Measurements from ENCODE around the gene IGLL5. TPM values are rescaled to one million over a fixed set of nuclear protein-coding genes. Genes with fewer than 3 reads are reported as not detected.

Gene IGLL5
- total and polyA plus RNA-seq, 9 of the 15 experiments (the other 6 are each of a cell fraction or from before 2014, with no cell fraction given): not detected

DNA sequence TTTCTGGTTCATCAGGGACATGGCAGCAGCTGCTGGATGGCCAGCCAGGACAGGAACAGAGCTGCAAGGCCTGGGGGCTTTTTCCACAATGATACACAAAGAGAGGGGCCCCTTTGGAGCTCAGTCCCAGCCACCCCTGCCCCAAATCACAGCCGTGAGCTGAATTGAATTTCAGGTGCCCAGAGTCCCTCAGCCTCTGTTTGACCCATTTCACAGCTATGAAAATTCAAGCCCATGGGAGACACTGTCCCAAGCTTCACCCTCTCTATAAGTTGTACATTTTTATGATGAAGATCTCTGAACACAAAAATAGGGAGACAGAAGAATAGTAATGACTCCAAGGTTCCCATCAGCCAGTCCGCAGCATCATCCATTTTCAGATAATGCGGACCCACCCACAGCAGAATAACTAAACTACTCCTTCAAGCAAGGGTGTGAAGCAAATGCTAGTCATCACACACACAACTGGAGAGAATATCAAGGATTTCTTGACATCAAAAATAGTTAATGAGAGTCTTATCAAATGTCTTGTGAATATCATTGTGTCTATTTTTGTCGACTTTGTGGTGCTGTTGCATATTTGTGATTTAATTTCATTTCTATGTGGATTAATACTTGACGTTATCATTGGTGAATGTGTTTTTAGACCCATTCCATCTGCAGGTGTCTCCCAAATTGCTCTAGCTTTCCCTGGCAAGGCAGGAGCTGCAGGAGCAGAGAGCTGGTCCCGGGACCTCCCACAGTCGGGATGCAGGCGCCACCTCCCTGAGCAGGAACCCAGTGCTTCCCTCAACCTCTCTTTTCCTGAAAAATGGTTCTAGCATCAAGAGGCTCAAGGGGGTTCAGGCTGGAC lies 24.7 kb downstream of the IGLL5 start (continued):
- TF ChIP-seq ZNF668 (CRISPR knock-in tag; IDR thresholded peaks at IDR 0.05) (0 out of 2 replicates have a peak, but pooled peaks have one; percentile 26), ZNF79 (CRISPR knock-in tag; IDR thresholded peaks at IDR 0.05; ENCODE audit: low read depth) (no peak), KDM2B (CRISPR knock-in tag; IDR thresholded peaks at IDR 0.05) (0 out of 2 replicates have a peak, but pooled peaks have one; percentile 54)

DNA sequence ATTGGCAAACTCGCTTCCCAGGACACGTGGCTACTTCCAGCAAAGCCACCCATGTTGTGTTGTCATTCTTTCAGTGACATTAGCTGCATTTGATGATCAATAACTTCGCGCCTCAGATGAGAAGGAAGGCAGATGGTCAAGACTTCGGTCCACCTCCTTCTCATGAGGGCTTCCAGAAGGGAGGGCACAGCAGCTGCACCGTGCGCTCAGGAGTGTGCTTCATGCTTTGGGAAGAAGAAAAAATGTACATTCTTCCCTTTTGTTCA lies 25.3 kb downstream of the IGLL5 start:
- Histone ChIP-seq H3K4me2 (ENCODE audit: insufficient read depth, low read length) (no peak overlapping the region), H3K27ac (ENCODE audit: extremely low read depth, low read depth, low read length) (no peak overlapping the region), H3K79me2 (ENCODE audit: control insufficient read depth, insufficient read depth, low read length) (no peaks in the 10 kb centered on the region), H3K4me3 (no peak overlapping the region), H3K9ac (ENCODE audit: insufficient read depth in 1 of 2, low read depth in 2 of 2, low read length in 2 of 2) (no peak overlapping the region), H3K27me3 (ENCODE audit: control insufficient read depth in 2 of 2, insufficient read depth in 2 of 2, low read length in 2 of 2) (peaks cover 35 to 94% of the 10 kb centered on the region in 2 experiments), H2AFZ (ENCODE audit: low read depth, low read length) (no peak overlapping the region), H3K36me3 (ENCODE audit: control insufficient read depth, insufficient read depth, low read length) (no peaks in the 10 kb centered on the region), H3K9me3 (replicated peaks; ENCODE audit: control insufficient read depth, insufficient read depth, low read depth, low read length) (no peaks in the 10 kb centered on the region), H3K9me1 (ENCODE audit: control insufficient read depth, insufficient read depth, low read length) (peaks cover 8% of the 10 kb centered on the region), H4K20me1 (replicated peaks; ENCODE audit: control insufficient read depth, insufficient read depth, low read length) (peaks cover 89% of the 10 kb centered on the region), H3K4me1 (replicated peaks in 1 of 2; ENCODE audit: control insufficient read depth in 2 of 2, insufficient read depth in 2 of 2, low read length in 2 of 2) (no peaks in the 10 kb centered on the region)
- intact Hi-C loops (cut with micrococcal nuclease) (no loop called here), in situ Hi-C loops (cut with MboI) (no loop called here)
- POLR2A ChIA-PET: interaction anchor here (0.6 to 4.4 kb wide), 12 partner anchors 10 to 449 kb away, joined by 3 to 39 read pairs (median 5); no protein-coding TSS in a partner anchor
- CTCF ChIA-PET (ENCODE audit: low intra/inter-chr PET ratio): no interaction called here
- ATAC-seq (no peak), DNase-seq (ENCODE audit: extremely low read depth in 1 of 4, low spot score in 3 of 4) (no peak), FAIRE-seq (no peak)
- 1% methylated on average over 7 of the region's 7 CpGs for WGBS (ENCODE audit: insufficient coverage, low coverage, missing lambda C conversion rate)
- TF ChIP-seq, protein P1, sequence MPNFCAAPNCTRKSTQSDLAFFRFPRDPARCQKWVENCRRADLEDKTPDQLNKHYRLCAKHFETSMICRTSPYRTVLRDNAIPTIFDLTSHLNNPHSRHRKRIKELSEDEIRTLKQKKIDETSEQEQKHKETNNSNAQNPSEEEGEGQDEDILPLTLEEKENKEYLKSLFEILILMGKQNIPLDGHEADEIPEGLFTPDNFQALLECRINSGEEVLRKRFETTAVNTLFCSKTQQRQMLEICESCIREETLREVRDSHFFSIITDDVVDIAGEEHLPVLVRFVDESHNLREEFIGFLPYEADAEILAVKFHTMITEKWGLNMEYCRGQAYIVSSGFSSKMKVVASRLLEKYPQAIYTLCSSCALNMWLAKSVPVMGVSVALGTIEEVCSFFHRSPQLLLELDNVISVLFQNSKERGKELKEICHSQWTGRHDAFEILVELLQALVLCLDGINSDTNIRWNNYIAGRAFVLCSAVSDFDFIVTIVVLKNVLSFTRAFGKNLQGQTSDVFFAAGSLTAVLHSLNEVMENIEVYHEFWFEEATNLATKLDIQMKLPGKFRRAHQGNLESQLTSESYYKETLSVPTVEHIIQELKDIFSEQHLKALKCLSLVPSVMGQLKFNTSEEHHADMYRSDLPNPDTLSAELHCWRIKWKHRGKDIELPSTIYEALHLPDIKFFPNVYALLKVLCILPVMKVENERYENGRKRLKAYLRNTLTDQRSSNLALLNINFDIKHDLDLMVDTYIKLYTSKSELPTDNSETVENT (CRISPR knock-in tag; IDR thresholded peaks at IDR 0.05): 0 out of 2 replicates have a peak, but pooled peaks have one; percentile 12
- TF ChIP-seq MCM7 (IDR thresholded peaks at IDR 0.05) (0 out of 4 replicates have a peak, but pooled peaks of 1 of the 2 experiments have one; percentile 60), MCM3 (IDR thresholded peaks at IDR 0.05) (0 out of 2 replicates have a peak, but pooled peaks have one; percentile 54), SAFB (IDR thresholded peaks at IDR 0.05; ENCODE audit: borderline replicate concordance, low read depth, low read length) (no peak), RBM39 (optimal IDR thresholded peaks at IDR 0.05; ENCODE audit: low read depth, low read length) (peak; percentile 58), PHTF2 (CRISPR knock-in tag; IDR thresholded peaks at IDR 0.05) (0 out of 2 replicates have a peak, but pooled peaks have one; percentile 28), PRMT5 (CRISPR knock-in tag; IDR thresholded peaks at IDR 0.05) (peak; percentile 78), ZNF584 (CRISPR knock-in tag; IDR thresholded peaks at IDR 0.05; ENCODE audit: low read depth) (no peak)
- BruUV-seq (replicated peaks): no TSS peak

Measured in K562 (cell line).